Measurements from ENCODE around the gene PLEKHG7. TPM values are rescaled to one million over a fixed set of nuclear protein-coding genes. Genes with fewer than 3 reads are reported as not detected.

PLEKHG7 gene
- total and polyA plus RNA-seq, 10 of the 15 experiments (the other 5 are each of a cell fraction or from before 2014, with no cell fraction given), result 0.16 to 1.3 (median 0.65) TPM; not detected in 1

- TF ChIP-seq CREB1 (IDR thresholded peaks at IDR 0.05; ENCODE audit: low read depth), result no peak; the same call in 1 of the 2 replicates
- TF ChIP-seq NFYB (IDR thresholded peaks at IDR 0.05; ENCODE audit: insufficient read depth, low read depth, low read length), result no peak
- TF ChIP-seq EZH2 (IDR thresholded peaks at IDR 0.05; ENCODE audit: borderline replicate concordance, control insufficient read depth, low read depth, low read length), result no peak
- no peak for TF ChIP-seq BCL11A (IDR thresholded peaks at IDR 0.05; ENCODE audit: low read depth, low read length)
- peak; percentile 93 for TF ChIP-seq MEF2A (IDR thresholded peaks at IDR 0.05; ENCODE audit: insufficient read depth, low read depth, low read length)
- TF ChIP-seq WRNIP1 (IDR thresholded peaks at IDR 0.05; ENCODE audit: borderline replicate concordance, low read depth, low read length), result no peak
- no peak for TF ChIP-seq SREBF1 (IDR thresholded peaks at IDR 0.05; ENCODE audit: low read length)
- TF ChIP-seq RUNX3 (IDR thresholded peaks at IDR 0.05; ENCODE audit: low read length), result peak; percentile 20; the same call in 1 of the 2 replicates
- TF ChIP-seq, protein P1, sequence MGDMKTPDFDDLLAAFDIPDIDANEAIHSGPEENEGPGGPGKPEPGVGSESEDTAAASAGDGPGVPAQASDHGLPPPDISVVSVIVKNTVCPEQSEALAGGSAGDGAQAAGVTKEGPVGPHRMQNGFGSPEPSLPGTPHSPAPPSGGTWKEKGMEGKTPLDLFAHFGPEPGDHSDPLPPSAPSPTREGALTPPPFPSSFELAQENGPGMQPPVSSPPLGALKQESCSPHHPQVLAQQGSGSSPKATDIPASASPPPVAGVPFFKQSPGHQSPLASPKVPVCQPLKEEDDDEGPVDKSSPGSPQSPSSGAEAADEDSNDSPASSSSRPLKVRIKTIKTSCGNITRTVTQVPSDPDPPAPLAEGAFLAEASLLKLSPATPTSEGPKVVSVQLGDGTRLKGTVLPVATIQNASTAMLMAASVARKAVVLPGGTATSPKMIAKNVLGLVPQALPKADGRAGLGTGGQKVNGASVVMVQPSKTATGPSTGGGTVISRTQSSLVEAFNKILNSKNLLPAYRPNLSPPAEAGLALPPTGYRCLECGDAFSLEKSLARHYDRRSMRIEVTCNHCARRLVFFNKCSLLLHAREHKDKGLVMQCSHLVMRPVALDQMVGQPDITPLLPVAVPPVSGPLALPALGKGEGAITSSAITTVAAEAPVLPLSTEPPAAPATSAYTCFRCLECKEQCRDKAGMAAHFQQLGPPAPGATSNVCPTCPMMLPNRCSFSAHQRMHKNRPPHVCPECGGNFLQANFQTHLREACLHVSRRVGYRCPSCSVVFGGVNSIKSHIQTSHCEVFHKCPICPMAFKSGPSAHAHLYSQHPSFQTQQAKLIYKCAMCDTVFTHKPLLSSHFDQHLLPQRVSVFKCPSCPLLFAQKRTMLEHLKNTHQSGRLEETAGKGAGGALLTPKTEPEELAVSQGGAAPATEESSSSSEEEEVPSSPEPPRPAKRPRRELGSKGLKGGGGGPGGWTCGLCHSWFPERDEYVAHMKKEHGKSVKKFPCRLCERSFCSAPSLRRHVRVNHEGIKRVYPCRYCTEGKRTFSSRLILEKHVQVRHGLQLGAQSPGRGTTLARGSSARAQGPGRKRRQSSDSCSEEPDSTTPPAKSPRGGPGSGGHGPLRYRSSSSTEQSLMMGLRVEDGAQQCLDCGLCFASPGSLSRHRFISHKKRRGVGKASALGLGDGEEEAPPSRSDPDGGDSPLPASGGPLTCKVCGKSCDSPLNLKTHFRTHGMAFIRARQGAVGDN (IDR thresholded peaks at IDR 0.05), result no peak
- TF ChIP-seq ZNF217 (IDR thresholded peaks at IDR 0.05), result peak; percentile 42; the same call in 1 of the 2 replicates
- no peak for TF ChIP-seq RBBP5 (conservative IDR thresholded peaks at IDR 0.05)
- TF ChIP-seq LARP7 (IDR thresholded peaks at IDR 0.05), result no peak
- 0 out of 4 replicates have a peak, but pooled peaks of 1 of the 2 experiments have one; percentile 16 for TF ChIP-seq EP300 (IDR thresholded peaks at IDR 0.05; ENCODE audit: borderline replicate concordance in 1 of 2, control insufficient read depth in 1 of 2, low read depth in 2 of 2, low read length in 2 of 2)
- TF ChIP-seq MTA2 (IDR thresholded peaks at IDR 0.05; ENCODE audit: low read depth), result peak; percentile 46; the same call in 1 of the 2 replicates
- TF ChIP-seq NFIC (IDR thresholded peaks at IDR 0.05; ENCODE audit: low read depth, low read length), result peak; percentile 91
- TF ChIP-seq STAT3 (IDR thresholded peaks at IDR 0.05; ENCODE audit: low read depth, low read length), result no peak
- TF ChIP-seq ATF2 (IDR thresholded peaks at IDR 0.05; ENCODE audit: low read length), result peak; percentile 58; the same call in 1 of the 2 replicates
- no peak for TF ChIP-seq SRF (IDR thresholded peaks at IDR 0.05; ENCODE audit: low read depth in 2 of 2, low read length in 2 of 2)
- no peak for TF ChIP-seq BRCA1 (IDR thresholded peaks at IDR 0.05; ENCODE audit: low read depth, low read length)
- TF ChIP-seq CEBPB (IDR thresholded peaks at IDR 0.05; ENCODE audit: borderline replicate concordance in 1 of 2, low read depth in 2 of 2, low read length in 2 of 2), result peak in 1 of 2 experiments; percentile 41; a peak in 1 of 4 replicates
- TF ChIP-seq TCF12 (IDR thresholded peaks at IDR 0.05; ENCODE audit: low read depth, low read length), result no peak
- no peak for TF ChIP-seq PAX8 (IDR thresholded peaks at IDR 0.05)
- no peak for TF ChIP-seq POLR2AphosphoS2 (IDR thresholded peaks at IDR 0.05; ENCODE audit: low read depth, low read length)
These were observed 107.6 kb downstream of the PLEKHG7 start (continued) for GRCh38 chr12:92810370-92810769.
